GM18868 (cell line): Measurements from ENCODE around the gene COPS3.

Experiments used
- ATAC-seq: cut with Tn5 transposase; IDR thresholded peaks from one replicate; pipeline ENCODE4 v1.9.1; 2021; ENCODE audit warnings: mild to moderate bottlenecking, moderate library complexity; ENCODE audit not compliant: unreplicated experiment

The COPS3 gene

DNA sequence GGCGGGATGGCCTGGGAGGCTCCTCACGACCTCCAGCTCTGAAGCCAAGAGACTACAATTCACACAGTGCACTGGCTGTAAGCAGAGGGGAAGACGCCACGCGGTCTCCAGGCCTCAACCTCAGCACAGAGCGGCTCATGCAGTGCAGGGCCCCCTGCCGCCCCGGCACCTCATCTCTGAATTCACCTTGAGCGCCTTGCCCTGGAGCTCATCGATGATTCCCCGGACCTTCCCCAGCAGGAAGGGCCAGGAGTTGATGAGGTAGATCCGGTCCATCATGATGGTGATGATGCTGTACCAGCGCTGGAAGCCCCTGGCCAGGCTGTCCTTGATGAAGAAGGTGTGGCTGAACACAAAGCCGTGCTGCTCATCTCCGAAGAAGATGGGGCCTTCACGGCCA lies 57.3 kb downstream of the COPS3 start:
- ATAC-seq = no peak

- no peak for ATAC-seq
These were observed 59.7 kb downstream of the COPS3 start for GRCh38 chr17:17221329-17221728.

- ATAC-seq = no peak
These were observed 60.5 kb downstream of the COPS3 start for GRCh38 chr17:17220529-17220928.

- ATAC-seq = no peak
These were observed 63.1 kb downstream of the COPS3 start for GRCh38 chr17:17217995-17218394.

DNA sequence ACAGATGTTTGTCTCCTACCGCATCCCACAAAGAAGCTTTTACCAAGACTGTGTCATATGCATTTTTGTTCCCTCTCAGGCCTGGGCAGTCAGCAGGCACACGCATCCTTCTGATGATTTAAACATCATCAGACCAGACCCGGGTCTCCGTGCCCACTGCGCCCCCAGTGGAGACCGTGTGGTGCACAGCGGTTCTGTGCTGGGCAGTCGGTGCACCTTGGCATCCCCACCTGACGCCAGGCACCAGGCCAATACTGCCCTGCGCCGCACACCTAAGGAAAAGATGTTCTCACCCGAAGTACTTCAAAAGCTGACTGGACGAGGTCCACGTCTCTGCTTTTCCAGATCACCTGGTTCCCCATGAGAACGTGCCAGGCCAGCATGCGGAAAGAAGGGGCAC lies 64.3 kb downstream of the COPS3 start:
- no peak for ATAC-seq

GRCh38 chr17:17216236-17216635 lies 64.8 kb downstream of the COPS3 start:
- ATAC-seq = no peak

DNA sequence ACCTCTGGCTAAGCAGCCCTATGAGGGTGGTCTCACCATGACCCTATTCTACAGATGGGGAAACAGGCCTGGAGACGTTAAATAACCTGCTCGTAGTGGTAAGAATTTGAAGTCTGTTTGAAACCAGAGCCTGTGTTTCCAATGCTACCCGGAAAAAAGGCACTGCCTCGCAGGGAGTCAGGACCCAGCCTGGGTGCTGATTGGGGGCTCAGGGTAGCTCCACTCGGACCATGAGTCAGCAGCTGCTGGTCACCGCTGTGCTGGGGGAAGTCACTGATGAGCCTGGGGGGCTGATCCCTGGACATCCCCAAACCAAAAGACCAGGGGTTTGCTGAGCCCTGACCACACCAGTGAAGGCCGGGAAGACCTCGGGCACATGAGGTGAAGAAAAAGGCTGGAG lies 65.5 kb downstream of the COPS3 start:
- ATAC-seq = no peak

- ATAC-seq = no peak
These were observed 66.2 kb downstream of the COPS3 start for GRCh38 chr17:17214646-17215436.

DNA sequence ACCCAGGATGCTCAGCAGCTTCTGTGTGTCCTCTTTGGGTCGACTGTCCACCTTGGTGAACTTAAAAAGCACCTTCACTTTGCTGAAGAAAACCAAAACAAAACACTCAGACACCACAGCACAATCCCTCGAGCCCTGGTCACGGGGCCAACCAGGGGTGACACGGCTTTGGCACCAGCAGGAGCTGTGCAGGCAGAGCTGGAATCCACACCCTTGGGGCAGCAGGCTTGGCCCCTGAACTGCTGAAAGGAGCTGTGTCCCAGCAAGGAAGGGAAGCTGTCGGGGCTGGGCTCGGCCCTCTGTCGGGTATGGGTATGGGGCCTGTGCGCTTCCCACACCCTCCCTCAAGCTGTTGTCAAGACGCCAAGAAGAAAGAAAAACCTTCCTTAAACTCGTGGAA lies 67.3 kb downstream of the COPS3 start:
- ATAC-seq = no peak

DNA sequence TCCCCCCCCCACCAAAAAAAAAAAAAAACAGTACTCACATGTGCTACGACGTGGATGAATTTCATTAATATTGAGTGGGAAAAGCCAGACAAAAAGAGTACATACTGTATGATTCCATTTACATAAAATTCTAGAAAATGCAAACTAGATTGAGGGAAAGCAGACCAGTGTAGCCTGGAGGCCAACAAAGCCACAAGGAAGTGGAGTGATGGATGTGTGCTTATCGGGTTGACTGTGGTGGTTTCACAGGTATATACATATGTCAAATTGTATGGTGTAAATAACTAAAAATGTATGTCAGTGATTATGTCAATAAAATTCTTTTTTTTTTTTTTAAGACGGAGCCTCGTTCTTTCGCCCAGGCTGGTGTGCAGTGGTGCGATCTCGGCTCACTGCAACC lies 73.0 kb downstream of the COPS3 start:
- no peak for ATAC-seq

DNA sequence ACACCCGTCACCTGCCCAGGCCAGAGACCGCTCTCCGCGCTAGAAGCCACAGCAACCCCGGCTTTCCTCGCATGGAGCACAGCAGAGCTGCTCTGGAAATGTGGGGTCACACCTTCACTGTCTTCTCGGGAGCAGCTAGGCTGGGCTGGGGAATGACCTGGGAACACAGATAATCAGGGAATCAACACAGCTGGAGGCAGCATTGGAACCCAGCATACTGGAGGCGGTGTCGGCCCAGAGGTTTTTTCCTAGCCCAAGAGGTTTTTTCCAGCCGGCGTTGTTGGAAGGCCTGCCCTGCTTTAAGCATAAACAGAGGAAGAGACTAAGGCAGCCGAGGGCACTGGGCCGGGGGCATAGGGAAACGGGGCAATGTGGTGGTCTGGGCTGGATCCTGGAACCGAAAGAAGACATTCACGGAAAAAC lies 74.1 kb downstream of the COPS3 start:
- ATAC-seq = no peak

- ATAC-seq = peak; percentile 54
These were observed 74.7 kb downstream of the COPS3 start, which contains the start of gene PLD6 for GRCh38 chr17:17206124-17206912. Gene PLD6, minus strand, starts transcription at chr17:17206333. Its CDS starts 47 bp downstream, at chr17:17206286.

DNA sequence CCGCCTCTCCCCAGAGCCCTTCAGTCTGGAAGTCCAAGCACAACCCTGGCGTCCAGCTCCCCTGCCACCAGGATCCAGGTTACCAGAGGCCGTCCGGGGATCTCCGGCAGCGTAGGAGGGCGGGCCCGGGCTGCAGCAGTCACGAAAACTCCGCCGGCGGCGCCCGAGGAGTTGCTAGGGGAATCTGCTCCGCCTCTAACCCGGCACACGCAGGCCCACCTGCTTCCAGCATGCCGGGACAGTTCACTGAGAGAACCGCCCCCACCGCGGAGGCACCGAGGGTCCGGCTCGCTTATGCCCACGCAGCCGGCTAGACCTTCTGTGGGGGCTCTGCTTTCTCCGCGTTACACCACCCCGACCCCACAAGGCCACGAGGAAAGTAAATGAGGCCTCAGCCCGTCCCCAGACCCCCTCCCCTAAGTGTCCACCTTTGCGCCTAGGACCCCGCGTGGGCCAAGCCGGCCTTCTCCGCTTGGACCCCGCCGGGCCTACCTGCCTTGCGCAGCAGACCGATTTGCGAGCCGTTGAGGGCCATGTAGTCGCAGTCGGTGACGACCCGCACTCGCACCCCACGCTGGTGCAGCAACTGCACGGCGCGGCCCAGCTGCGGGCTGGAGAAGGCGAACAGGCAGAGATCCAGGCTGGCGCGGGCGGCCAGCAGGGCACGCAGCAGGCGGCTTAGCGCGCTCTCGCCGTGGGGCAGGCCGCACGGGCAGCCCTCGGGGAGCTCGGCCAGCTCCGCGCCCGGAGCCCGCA lies 75.5 kb downstream of the COPS3 start:
- ATAC-seq = peak; percentile 72

- ATAC-seq = no peak
These were observed 76.3 kb downstream of the COPS3 start for GRCh38 chr17:17204635-17205231.

- ATAC-seq = no peak
These were observed 76.9 kb downstream of the COPS3 start for GRCh38 chr17:17204041-17204591.

- ATAC-seq = no peak
These were observed 77.8 kb downstream of the COPS3 start for GRCh38 chr17:17203173-17203730.

DNA sequence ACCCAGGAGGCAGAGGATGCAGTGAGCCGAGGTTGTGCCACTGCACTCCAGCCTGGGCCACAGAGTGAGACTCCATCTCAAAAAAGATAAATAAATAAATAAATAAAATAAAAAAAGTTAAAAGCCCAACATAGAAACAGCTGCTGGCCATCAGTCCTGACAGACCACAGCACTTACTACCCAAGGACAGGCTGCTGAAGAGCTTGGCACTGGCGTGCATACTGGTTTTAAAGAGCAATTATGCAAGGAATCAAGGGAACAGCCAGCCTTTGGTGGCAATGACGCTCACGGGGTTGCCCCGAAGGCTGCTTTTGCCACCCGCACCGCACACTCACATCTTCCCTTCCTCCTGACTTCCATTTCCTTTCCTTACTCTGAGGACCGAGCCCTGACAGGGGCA lies 79.1 kb downstream of the COPS3 start:
- no peak for ATAC-seq

DNA sequence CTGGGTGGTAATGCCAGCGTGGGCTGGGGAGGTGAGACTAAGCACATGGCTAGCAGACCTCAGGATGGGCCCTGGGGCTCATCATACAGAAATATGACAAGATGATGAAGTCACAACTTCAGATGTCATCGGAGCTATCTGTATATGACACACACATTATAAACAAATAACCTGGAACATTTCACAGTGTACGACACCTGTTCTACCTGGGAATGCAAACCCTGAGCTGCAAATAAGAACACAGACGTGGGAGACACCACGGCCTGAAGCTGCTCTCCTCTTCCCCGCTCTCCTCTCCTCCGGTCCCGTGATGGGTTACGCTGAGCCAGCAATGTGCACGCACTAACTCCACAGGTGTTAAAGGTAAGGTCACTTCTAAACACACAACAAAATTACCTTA lies 79.8 kb downstream of the COPS3 start:
- ATAC-seq = no peak

GRCh38 chr17:17200831-17201230 lies 80.2 kb downstream of the COPS3 start:
- no peak for ATAC-seq

GRCh38 chr17:17200311-17200710 lies 80.7 kb downstream of the COPS3 start:
- no peak for ATAC-seq
